HG03354 (cell line): ENCODE measurements around the gene PPM1M.
A peak's percentile ranks its signal among the peaks of the same experiment; 100 is the strongest.

Experiments
- ATAC-seq: cut with Tn5 transposase; IDR thresholded peaks from one replicate; pipeline ENCODE4 v1.9.1; 2021; ENCODE audit warnings: mild to moderate bottlenecking; ENCODE audit not compliant: unreplicated experiment, poor library complexity, severe bottlenecking

The PPM1M gene

DNA sequence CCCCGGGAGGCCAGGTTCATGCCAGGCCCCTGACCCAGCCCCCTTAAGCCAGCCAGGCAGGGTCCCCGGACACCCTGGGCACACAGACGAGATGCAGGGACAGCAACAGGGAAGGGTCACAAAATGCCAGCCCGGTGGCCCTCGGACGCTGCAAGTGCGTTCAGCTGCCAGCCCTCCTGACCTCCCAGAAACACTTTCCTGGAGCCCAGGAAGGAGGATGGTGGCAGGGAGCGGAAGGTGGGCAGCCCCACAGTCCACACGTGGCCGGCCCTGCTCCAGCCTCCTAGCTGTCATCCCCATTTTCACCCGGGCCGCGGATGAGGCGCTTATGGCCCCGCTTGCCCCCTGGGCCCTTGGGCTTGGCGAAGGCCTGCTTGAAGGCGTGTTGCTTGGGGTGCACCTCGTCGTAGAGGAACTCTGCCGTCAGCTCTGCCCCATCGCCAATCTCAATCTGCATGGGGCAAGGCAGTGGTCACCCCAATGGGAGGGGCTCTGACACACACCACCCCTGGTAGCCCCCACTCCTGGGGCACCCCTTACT, 16.7 kb upstream of the PPM1M start:
- no peak for ATAC-seq

DNA sequence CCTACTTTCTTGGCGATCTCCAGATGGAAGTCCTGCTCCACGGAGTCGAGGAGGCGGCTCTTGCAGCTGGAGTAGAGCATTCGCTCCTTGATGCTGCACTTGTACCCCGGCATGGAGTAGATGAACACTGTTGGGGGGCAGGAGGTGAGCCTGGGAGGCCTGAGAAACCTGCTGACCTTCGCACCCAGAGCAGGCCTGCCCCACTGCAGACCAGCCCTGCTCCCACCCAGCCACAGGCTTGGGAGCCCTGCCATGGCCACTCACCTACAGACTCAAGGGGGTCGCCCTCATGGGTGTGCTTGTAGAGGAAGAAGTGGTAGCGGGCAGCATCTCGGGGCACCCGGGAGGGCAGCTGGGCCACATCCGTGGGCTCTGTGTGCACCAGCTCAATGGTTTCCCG, 15.9 kb upstream of the PPM1M start:
- ATAC-seq: no peak

DNA sequence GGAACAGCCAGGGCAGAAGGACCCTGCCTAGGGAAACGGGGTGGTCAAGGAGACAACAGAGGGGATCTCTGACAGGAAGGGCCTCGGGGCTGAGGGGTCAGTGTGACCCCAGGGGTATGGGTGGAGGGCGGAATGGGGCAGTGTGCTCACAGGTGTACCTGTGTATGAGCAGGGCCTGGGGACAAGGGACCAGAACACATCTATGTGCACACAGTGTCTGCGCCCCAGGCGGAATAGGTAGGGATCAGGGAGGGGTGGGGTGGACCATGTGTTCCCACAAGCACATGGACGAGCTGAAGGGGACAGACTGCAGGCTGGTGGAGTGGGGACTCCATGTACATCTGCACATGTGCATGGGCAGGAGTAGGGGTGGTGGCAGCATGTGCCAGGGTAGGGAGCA, 15.1 kb upstream of the PPM1M start:
- ATAC-seq: no peak

DNA sequence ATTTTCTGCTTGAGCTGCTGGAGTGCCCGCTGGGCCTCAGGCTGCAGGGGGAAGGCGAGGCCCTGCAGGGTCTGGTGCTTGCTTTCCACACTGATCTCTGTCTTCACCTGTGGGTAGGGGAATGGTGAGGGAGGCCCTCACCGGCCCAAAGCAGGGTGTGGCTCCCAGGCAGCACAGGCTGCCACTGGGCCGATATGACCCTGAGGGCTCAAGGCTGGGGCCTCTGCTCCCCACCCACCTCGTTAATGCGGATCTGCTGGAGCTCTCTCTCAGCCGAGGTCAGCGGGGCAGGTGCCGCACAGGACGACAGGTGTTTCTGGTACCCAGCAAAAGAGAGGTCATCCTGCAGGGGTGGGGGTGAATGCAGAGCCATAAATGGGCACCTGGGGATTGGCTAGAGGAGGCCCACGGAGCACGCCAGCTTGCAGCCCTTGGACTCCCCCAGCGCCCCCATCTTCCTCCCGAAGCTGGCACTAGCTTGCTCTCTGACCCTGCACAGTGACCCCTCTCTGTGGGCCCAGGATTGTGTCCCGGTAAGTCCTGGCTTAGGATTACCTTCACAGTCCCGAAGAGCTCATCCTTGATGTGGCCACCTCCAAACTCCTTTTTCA, 14.6 kb upstream of the PPM1M start:
- no peak for ATAC-seq

DNA sequence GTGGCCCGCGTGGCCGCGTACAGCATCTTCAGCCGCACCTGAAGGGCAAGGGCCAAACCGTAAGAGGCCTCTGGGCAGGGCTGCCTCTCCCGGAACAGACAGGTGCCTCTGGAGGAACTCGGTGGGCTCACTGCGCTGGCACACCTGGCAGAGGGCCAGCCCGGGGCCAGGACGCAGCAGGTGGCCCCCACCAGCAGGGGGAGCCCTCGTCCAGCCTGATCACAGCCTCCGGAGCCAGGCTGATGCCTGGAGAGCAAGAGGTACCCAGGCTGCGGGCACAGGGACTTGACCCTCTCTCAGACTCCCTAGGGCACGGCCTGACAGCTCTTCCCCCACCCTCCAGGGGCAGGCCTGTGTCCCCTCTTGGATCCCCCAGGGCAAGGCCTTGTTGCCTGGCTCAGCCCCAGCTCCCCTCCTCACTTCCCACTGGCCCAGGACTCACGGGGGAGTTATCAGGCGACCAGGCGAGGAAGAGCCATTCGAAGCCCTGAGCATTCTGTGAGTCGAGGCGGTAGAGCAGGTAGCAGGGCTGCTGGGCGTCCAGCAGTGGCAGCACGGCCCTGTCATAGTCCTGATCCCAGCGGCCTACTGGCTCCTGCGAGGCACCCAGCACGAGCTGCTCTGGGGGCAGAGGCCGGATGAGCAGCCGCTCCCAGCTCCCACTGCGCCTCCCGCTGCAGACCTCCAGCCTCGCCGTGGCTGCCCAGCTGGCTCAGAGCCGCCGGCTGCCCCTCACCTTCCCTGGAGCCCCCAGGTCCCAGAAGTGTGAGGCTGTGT, 13.9 kb upstream of the PPM1M start:
- ATAC-seq: peak; percentile 54

DNA sequence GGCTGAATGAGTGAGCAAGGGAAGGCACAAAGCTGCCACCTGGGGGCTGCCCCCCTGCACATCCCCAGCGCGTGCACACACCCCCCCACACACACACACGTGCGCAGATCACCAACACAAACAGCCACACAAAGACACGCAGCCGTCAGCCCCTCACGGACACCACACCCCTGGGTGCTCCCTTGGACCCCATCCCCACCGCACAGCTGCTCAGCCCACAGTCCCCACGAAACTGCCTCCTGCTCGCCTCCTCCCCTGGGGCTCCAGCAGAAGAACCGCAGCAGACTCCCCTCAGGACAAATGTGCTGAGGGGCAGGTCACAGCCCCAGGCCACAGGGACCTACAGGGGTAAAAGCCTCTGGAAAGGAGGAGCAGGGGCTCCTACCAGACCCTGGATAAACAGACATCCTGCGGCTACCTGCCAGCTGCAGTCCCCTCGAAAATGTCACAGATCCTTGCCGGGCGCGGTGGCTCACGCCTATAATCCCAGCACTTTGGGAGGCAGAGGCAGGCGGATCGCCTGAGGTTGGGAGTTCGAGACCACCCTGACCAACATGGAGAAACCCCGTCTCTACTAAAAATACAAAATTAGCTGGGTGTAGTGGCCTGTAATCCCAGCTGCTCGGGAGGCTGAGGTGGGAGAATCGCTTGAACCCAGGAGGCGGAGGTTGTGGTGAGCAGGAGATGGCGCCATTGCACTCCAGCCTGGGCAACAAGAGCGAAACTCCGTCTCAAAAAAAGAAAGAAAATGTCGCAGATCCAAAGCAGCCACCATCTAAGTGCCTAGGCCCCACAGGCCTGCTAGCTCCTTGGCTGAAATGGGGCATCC, 13.1 kb upstream of the PPM1M start:
- ATAC-seq: no peak

DNA sequence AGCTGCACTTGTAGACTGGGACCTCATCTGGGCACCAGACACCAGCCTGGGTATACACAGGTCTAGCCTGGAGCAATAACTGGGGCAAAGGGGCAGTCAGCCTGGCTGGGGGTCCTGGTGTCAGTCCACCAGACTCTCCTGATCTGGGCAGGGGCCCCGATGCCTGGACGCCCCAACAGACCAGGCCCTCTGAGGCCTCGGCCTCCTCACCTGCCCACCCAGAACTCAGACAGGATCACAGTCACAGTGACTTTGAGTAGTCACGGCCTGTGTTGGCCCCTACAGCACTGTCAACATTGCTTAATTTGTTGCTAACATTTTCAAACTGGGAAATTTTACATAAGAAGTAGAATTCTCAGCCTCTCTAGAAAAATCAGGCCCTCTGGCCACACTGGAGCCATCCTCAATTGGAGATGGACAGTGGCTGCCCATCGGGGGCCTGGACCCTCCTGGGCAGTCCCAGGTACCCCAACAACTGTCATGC, 12.4 kb upstream of the PPM1M start:
- no peak for ATAC-seq

DNA sequence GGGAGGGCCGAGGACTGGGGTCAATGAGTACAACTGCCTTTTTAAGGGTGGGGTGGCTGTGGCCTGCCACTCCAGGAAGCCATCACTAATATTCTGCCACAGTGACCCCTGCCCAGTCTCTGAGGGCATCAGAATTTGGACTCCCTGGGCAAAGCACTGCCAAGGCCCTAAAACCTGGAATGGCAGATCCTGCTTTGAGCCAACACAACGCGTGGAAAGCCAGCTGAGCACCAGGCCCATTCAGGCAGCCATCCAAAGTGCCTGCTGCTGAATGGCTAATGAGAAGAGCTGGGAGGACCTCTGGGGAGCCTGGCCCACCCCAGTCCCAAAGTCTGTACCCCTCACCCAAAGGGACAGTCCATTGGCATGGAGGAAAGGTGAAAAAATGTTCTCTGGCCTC, 11.6 kb upstream of the PPM1M start:
- ATAC-seq: no peak

DNA sequence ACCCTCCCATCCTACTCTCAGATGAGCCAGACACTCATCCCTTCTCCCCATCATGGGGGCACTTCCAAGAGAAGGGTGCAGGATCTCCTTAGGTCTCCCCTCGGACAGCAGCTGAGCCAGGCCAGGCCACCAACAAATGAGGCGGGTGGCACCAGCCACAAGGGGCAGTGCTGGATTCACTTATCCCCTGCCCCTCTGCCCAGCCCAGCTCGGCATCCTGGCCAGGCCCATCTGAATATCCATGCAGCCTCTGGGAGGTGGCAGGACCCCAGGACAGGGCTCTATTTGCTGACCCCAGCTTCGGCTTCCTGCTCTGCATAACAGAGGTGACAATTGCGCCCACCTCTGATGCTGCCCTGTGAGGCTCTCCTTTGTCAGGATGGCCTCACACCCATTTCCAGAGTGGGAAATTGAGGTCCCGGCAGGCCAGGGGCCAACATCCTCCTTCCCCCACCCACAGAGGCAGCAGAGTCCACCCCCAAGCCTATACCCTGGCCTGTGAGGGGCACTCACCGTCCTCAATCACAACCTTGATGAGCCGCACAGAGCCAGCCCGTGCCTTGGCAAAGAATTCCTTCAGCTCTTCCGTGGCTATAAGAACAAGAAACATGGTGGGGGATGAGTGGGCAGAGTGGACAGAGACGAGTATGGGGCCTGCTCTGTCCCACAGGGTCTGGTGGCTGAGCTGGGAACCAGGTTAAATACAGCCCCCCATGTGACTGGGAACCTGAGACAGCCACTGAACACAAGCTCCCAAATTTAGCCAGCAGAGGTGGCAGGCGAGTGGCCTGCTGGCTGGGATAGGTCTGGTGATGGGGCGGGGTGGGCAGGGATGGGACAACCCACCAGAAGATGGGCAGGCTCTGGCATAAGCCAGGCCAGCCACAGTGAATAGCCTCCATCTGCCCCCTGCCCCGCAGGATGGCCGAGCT, 10.8 kb upstream of the PPM1M start:
- no peak for ATAC-seq

DNA sequence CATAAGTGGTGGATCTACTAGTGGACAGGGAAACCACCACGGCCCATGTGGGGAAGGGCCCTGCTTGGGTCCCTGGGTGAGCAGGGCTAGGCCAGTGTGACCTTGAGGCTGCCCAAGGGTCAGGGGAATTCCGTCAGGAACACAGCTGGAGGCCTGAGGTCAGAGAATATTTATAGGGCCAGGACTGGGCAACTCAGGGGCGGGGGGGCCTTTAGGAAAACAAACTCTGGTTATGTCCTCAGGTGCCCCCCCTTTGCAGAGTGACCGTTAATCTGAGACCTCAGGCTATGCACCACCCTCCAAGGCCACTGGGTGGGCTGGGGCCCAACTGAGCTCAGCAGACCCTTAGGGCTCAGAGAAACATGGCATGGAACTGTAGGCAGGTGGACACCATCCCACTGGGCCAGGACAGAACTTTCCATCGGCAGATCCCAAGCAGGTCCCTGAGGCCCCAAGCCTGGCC, 9.1 kb upstream of the PPM1M start:
- no peak for ATAC-seq

DNA sequence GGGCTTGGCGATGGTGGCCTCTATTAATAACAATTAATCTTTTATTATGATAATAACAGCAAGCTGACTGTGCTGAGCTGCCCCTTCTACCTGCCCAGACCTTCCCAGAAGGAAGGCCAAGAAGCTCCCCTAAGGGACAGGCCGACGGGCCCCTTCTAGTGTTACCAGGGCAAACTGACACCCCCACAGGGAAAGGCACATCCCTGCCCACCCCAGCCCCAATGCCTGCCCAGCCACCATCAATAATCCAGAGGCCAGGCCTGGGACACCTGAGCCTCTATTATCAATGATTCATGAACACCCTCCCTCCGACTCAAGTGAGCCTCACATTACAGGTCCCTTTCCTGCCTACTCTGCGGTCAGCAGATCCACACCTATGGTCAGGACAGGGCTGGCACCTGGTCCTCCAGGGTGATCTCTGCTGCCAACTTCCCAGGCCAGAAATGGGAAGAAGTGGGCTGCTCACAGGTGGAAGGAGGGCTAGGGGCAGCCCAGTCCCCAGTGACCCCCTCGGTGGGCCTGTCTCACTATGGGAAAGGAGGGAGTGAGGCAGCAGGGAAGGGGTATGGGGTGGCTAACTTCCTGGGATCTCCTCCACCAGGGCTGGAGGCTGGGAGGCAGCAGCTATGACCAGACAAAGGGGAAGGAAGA, 8.4 kb upstream of the PPM1M start:
- ATAC-seq: no peak

DNA sequence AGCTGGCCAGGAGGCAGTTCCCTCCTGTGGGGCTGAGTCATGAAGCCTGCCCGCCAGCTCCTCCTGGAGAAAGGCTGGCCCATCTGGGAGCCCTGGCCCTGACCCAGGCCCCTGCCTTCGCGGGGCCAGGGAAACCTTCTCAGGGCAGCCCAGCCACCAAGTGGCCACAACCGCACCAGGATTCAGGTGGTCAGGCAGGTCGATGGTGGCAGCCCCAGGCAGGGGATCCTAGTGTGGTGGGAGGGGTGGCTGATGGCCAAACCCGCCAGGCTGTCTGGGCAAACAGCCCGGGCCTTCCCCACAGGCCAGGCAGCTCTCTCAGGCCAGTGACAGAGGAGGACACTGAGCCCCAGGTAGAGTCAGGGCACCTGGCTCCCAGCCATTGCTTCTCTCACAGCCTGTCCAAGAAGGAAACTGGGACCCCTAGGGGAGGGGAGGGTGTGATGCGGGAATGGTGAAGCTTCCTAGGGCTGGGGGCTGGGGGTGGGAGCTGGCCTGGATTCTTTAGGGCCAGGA, 7.8 kb upstream of the PPM1M start:
- no peak for ATAC-seq

DNA sequence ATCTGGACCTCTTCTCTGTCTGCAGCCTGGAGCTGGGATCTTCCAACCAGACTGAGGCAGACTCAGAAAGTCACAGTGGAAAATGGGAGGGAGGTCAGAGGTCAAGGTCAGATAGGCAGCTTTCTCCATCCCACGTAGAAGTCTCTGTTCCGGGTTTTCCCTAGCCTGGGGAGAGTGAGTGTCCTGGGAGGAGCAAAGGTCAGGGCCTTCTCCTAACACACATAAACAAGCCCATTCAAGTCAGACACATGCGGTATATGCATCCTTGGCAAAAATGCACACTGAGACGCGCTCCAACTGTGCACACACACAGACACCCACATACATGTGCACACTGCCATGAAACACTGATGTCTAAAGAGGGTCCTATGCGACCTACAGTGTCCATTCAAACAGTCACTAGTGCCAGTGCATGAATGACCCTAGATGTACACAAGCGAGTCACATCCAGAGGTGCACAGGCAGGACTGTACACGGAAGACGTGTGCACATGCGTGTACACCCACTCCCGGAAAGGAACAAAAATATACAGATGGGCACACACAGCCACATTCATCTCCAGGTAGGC, 7.3 kb upstream of the PPM1M start:
- peak; percentile 2 for ATAC-seq

DNA sequence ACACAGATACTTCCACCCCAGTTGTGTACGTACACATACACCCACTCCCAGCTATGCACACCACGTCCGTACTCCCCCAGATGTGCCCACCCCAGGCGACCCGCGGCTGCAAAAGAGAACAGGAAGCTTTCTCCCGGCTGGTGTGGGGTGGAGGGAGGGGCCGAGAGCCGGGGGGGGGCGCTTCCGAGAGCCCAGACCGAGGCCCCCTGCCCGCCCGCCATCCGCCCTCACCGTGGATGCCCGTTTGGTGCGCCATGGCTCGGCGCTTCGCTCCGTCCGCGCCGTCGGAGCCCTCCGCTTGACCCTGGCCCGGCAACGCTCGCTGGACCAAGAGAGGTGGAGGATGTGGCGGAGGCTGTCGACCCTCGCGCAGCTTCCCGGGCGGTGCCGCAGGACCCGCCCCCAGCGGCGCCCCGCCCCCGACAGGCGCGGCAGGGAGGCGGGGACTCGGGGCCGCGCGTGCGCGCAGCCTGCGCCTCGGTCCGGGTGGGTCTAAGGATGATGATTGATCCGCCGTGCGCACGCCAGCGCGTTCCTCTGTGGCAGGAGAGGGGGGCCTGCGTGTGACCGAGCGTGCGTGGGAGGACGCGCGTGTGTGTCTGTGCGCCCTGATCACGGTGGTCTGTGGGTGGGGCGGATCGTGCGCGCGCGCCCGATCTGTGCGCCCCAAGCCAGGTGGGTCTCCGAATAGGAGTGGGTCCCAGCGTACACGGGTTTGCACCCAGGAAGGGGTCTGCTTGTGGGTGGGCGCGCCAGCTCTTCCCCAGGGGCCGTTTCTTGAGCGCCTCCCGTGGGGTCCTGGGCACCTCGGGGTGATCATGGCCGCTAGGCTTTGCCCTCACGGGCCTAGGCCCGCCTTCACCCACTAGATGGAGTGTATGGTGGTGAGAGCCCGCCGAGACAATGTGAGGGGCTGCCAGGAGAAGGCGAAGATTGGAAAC, 6.5 kb upstream of the PPM1M start, which contains the start of gene TWF2:
TWF2 (minus strand) TSS at position 398 of the 941 bp plus-strand sequence; CDS start at position 256, 142 bp downstream.
- ATAC-seq: peak; percentile 84

DNA sequence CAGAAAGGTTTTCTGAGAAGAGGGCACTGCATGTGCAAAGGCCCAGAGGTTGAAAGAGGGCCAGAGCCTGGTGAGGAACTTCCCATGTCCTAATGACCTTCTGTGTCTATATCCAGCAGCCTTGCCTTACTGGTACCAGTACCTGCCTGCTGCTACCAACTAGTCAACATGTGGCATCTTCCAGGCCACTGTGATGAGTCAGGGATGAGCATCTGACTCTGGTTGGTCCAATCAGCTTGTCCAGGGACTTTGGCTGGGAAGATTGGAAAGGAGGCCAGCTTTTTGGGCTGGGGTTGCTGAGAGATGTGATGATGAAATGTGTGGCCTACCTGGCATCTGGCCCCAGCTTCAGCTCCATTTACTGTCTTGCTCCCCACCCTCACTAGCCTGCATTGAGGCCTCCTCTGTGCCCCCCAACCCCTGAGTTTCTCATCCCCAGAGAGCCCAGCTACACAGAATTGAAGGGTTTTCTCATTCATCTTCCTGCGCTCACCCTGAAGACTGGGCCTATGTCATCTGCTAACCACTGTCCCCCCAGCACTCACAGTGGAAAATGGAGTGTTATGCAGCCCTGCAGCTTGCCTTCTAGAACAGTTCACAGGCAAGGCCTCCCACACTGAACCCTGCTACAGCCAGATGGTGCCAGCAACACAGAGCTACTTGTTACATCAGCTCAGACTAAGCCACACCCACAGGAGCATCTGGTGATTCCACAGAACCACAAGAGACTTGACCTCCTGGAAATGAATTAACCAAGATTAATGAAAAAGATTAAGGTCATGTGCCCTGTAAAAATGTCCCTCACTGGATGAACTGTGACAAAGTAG, 5.3 kb upstream of the PPM1M start:
- no peak for ATAC-seq

DNA sequence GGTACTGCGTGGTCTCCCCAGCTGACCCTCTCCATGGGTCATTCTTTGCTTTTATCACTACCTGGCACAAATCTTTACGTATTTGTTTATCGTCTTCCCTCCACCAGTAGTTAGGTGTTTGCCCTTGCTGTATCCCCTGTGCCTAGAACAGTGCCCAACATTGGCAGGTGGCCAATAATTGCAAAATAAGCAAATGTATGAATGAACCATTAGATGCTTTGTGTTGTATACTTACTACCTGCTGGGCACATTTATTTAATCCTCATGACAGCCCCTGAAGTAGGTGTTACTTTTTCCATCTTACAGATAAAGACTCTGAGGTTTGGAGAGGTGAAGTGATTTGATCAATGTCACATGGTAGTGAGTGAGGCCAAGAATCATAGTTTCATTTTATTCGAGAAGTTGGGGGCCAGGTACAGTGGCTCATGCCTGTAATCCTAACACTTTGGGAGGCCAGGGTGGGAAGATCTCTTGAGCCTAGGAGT, 4.6 kb upstream of the PPM1M start:
- no peak for ATAC-seq
